LoVo (cell line): Measurements from ENCODE around the gene BST2.
"Not testable (repeated sequence)": the region's sequence is repeated elsewhere in the genome, so short reads cannot be mapped to it uniquely, and the experiment has no call there.

Experiments
- DNase-seq: peaks from one replicate; pipeline ENCODE4 v3.0.0-alpha.2; 2016; ENCODE audit warnings: low spot score

BST2 gene

DNA sequence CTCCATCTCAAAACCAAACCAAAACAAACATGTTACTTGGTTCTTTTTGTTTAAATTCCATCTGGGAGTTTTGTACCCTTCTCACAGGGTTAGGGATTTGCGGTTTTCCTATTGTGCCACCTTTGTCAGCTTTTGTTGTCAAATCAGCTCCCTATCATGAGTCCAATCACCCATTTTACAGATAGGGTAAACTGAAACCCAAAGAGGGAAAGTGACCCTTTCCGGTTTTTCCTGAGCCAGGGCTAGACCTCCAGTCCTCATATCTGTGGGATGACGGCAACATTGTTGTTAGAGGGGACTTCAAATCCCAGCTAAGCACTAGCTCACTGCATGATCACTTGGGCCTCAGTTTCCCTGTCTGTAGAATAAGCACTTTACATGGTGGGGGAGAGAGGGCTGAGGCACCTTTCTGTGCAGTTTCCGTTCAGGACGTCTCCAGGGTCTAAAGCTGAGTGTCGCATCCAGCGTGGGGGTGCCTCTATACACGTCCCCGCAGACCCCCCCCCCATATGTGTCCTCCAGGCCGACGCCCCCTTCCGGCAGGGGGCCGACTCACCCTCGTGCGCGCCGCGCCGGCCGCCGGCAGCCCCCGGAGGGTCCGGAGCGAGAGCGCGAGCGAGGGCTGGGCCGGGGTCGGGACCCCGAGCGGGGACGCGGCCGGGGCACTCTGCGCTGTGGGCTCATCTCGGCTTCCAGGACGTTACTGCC, 15.3 kb downstream of the BST2 start:
- DNase-seq = no peak

DNA sequence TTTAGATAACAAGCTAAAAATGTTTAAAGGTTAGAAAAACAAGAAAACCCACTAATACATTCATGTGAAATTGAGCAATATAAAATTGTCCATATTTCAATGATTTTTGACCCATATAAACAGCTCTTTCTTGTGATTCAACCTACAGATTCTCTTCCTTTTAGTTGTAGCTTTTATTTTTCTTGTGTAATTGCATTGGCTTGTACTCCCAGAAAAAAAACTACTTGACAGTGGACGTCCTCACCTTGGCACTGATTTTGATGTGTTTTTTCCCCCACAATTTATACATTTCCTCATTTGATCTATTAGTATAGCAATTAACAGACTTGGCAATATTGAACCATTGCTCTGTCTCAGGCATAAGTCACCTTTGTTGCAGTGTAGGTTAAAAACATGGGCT, 16.1 kb downstream of the BST2 start:
- no peak for DNase-seq

GRCh38 chr19:17385878-17386611, 19.4 kb downstream of the BST2 start:
- peak; percentile 46 for DNase-seq

- no peak for DNase-seq
Observed at GRCh38 chr19:17380426-17381138, 24.8 kb downstream of the BST2 start.

DNA sequence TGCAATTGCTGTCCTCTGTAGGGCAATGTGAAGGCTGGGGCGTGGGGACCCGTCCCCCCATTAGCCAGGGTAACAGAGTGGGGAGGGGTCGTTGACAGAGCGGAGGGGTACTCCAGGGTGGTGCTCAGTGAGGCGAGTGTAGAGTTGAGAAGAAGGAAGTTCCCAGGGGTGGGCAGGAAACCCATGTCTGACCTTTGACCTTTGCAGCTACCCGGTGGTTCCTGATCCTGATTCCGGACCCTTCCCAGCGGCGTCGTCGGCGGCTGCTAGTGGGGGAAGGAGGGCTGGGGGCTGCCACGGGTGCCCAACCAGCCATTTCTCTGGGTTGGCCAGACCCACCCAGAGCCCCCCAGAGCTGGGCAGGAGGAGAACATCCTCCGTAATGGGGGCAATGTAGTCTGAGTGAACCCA, 26.2 kb downstream of the BST2 start:
- DNase-seq = no peak

GRCh38 chr19:17378271-17378670, 27.2 kb downstream of the BST2 start:
- no peak for DNase-seq

DNA sequence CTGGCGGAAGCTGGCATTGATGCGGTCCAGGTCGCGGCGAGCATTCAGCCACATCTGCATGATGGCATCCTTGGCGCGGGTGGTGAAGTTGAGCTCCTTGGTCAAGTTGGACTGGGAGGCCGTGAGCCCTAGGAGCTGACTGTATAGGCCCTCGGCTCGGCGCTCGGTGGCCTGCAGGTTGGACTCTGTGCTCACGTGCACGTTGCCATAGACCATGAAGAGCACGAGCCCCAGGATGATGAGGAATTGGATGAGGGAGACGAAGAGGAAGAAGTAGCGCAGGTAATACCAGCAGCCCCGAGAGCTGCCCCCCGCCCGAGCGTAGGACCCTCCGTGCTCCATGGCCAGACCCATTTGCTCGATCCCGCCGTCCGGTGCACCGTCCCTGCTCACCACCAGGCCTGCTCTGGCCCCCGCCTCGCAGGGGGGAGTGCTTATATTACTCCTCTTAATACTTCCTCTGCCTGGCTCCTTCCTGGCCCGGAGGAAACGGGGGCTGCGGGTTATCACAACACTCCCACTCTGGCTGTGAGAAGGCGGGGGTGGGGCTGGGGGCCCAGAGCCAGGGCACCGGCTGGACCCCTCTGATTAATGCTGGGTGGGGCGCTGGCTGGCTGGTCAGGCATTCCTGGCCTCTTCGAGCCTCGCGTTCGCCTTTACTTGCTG, 28.4 kb downstream of the BST2 start, which contains the start of gene PLVAP:
PLVAP (minus strand) TSS at position 408 of the 666 bp plus-strand sequence; CDS start at position 354, 54 bp downstream.
- no peak for DNase-seq

GRCh38 chr19:17370026-17370587, 35.3 kb downstream of the BST2 start:
- DNase-seq = no peak

DNA sequence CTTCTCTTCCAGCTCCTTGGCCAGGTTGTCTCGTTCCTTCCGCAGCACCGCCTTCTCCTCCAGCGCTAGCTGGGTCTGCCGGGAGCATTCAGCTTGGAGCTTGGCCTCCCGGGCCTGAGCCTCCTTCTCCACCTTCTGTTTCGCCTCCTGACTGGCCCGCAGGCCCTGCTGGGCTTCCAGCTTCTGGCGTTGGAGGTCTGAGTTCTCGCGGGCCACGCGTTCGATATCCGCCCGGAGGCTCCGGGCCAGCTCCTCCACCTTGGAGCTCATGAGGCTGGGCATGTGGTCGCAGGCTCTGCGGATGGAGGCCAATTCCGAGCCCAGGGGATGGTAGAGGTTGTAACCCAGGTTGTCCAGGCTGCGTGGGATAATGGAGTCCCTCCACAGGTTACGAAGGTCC, 40.1 kb downstream of the BST2 start:
- DNase-seq = no peak

DNA sequence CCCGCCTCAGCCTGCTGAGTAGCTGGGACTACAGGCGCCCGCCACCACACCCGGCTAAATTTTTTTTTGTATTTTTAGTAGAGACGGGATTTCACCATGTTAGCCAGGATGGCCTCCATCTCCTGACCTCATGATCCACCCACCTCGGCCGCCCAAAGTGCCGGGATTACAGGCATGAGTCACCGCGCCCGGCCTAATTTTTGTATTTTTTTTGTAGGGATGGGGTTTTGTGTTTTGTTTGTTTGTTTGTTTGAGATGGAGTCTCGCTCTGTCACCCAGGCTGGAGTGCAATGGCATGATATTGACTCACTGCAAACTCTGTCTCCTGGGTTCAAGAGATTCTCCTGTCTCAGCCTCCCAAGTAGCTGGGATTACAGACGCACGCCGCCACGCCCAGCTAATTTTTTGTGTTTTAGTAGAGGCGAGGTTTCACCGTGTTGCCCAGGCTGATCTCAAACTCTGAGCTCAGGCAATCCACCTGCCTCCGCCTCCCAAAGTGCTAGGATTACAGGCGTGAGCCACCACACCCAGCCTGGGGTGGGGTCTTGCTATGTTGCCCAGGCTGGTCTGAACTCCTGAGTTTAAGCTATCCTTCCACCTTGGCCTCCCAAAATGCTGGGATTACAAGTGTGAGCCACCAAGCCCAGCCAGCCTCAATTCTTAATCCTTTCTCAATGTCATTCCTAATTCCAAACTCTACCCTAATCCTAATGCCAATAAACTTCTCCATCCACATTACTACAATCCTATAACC, 41.4 kb downstream of the BST2 start:
- not testable (repeated sequence) for DNase-seq

GRCh38 chr19:17359905-17360800, 45.3 kb downstream of the BST2 start:
- no peak for DNase-seq

DNA sequence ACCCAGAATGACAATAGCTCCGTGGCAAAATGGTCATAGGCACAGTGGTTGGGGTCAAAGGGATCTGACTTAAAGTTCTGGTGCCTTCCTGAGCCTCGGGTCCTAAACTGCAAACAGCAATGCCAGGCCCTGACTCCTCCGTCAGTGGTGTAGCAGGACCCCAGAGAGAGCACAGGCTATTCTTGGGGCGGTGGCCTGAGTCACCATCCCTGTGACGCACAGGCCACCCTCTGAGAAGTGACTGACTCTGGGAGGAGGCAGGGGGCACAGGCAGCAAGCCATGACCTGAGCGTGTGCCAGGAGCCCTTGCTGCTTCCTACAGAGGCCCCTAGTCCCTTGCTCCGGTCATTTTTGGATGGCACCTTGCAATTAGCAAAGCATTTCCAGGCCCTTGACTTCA, 47.0 kb downstream of the BST2 start:
- no peak for DNase-seq

DNA sequence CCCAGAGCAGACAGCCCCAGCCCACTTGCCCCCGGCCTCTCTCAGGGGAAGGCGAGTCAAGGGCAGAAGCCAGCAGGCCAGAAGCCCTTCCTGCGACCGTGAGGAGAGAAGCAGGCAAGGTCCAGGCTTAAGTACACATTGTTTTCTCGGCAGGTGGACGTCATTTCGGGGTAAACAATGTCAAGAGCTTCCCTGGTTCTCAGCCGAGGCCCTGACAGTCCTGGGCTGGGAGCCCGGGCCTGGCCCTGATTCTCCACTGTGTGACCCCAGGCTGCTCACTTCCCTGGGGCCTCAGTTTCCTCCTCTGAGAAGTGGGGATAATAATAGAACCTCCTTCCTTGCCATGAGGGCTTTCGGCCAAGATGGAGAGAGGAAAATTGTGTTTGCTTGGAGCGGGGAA, 47.7 kb downstream of the BST2 start:
- DNase-seq = no peak

- DNase-seq = no peak
Observed at GRCh38 chr19:17357078-17357666, 48.3 kb downstream of the BST2 start.

GRCh38 chr19:17353386-17353785, 52.0 kb downstream of the BST2 start:
- DNase-seq = no peak
